ENCODE measurements around the gene SREBF2. TPM values are rescaled to one million over a fixed set of nuclear protein-coding genes. Genes with fewer than 3 reads are reported as not detected.

The SREBF2 gene
- total RNA-seq, 1 donor from 2014 or later, result 129 TPM

- H3K4me3 Mint-ChIP-seq, result no peak overlapping the region
- no peaks in the 10 kb centered on the region for H3K4me1 Mint-ChIP-seq
- TF ChIP-seq CTCF (IDR thresholded peaks at IDR 0.05; ENCODE audit: unreplicated experiment), result no peak
- no peaks in the 10 kb centered on the region for H3K27me3 Mint-ChIP-seq (ENCODE audit: low read depth)
- DNase-seq (ENCODE audit: low spot score in 2 of 2, unreplicated experiment in 2 of 2), result no peak
- peaks cover 14% of the 10 kb centered on the region for H3K36me3 Mint-ChIP-seq
- no peak overlapping the region for H3K27ac Mint-ChIP-seq
- H3K9me3 Mint-ChIP-seq, result no peaks in the 10 kb centered on the region
These were observed 16.0 kb upstream of the SREBF2 start for GRCh38 chr22:41816871-41817270.

GRCh38 chr22:41818011-41818410 is 14.9 kb upstream of the SREBF2 start:
- Mint-ChIP-seq H3K36me3 (peaks cover 14% of the 10 kb centered on the region), H3K27ac (no peak overlapping the region), H3K4me1 (no peaks in the 10 kb centered on the region), H3K27me3 (ENCODE audit: low read depth) (no peaks in the 10 kb centered on the region), H3K4me3 (no peak overlapping the region), H3K9me3 (no peaks in the 10 kb centered on the region)
- no peak for TF ChIP-seq CTCF (IDR thresholded peaks at IDR 0.05; ENCODE audit: unreplicated experiment)
- no peak for DNase-seq (ENCODE audit: low spot score in 2 of 2, unreplicated experiment in 2 of 2)

GRCh38 chr22:41818596-41818995 is 14.3 kb upstream of the SREBF2 start:
- Mint-ChIP-seq H3K4me1 (no peaks in the 10 kb centered on the region), H3K9me3 (no peaks in the 10 kb centered on the region), H3K36me3 (peaks cover 14% of the 10 kb centered on the region), H3K27ac (no peak overlapping the region), H3K27me3 (ENCODE audit: low read depth) (no peaks in the 10 kb centered on the region), H3K4me3 (no peak overlapping the region)
- no peak for TF ChIP-seq CTCF (IDR thresholded peaks at IDR 0.05; ENCODE audit: unreplicated experiment)
- DNase-seq (ENCODE audit: low spot score in 2 of 2, unreplicated experiment in 2 of 2), result no peak

- no peaks in the 10 kb centered on the region for H3K4me1 Mint-ChIP-seq
- no peak overlapping the region for H3K27ac Mint-ChIP-seq
- peaks cover 11% of the 10 kb centered on the region for H3K36me3 Mint-ChIP-seq
- no peak overlapping the region for H3K4me3 Mint-ChIP-seq
- H3K27me3 Mint-ChIP-seq (ENCODE audit: low read depth), result no peaks in the 10 kb centered on the region
- no peak for TF ChIP-seq CTCF (IDR thresholded peaks at IDR 0.05; ENCODE audit: unreplicated experiment)
- DNase-seq (ENCODE audit: low spot score in 2 of 2, unreplicated experiment in 2 of 2), result no peak
- H3K9me3 Mint-ChIP-seq, result no peaks in the 10 kb centered on the region
These were observed 13.6 kb upstream of the SREBF2 start for GRCh38 chr22:41819257-41819656.

- Mint-ChIP-seq H3K4me3 (no peak overlapping the region), H3K27me3 (ENCODE audit: low read depth) (no peaks in the 10 kb centered on the region), H3K36me3 (peaks cover 7% of the 10 kb centered on the region), H3K9me3 (no peaks in the 10 kb centered on the region), H3K27ac (no peak overlapping the region), H3K4me1 (peaks cover 2% of the 10 kb centered on the region)
- no peak for TF ChIP-seq CTCF (IDR thresholded peaks at IDR 0.05; ENCODE audit: unreplicated experiment)
- DNase-seq (ENCODE audit: low spot score in 2 of 2, unreplicated experiment in 2 of 2), result no peak
These were observed 12.5 kb upstream of the SREBF2 start for GRCh38 chr22:41820447-41820846.
